Large intestine (tissue), 12 donors: ENCODE measurements around the gene BBS1. TPM values are rescaled to one million over a fixed set of nuclear protein-coding genes. Genes with fewer than 3 reads are reported as not detected.
"Not testable (repeated sequence)": the region's sequence is repeated elsewhere in the genome, so short reads cannot be mapped to it uniquely, and the experiment has no call there.

Source experiments
- DNase-seq, 2 donors: peaks; one replicate each; pipeline versions ENCODE4 v3.0.0 to v3.0.0-alpha.2; 2013
- H3K27ac ChIP-seq: one replicate; pipeline ENCODE4 v1.5.1; 2013; ENCODE audit warnings: low read length
- H3K27me3 ChIP-seq: 2 replicates; pipeline ENCODE4 v1.6.1; 2013; ENCODE audit warnings: low read length; ENCODE audit not compliant: control insufficient read depth, insufficient read depth
- H3K36me3 ChIP-seq: 2 replicates; pipeline ENCODE4 v1.6.1; 2013; ENCODE audit warnings: low read length; ENCODE audit not compliant: control insufficient read depth, insufficient read depth
- H3K4me1 ChIP-seq: one replicate; pipeline ENCODE4 v1.6.1; 2013; ENCODE audit warnings: low read length; ENCODE audit not compliant: control insufficient read depth, insufficient read depth
- H3K4me3 ChIP-seq: one replicate; pipeline ENCODE4 v1.5.1; 2013; ENCODE audit warnings: low read length
- H3K9me3 ChIP-seq: one replicate; pipeline ENCODE4 v1.6.1; 2013; ENCODE audit warnings: mild to moderate bottlenecking, low read depth, low read length, moderate library complexity; ENCODE audit not compliant: control insufficient read depth
- WGBS: methylation state at CpG from one replicate; pipeline ENCODE4 v1.1.5; 2013; ENCODE audit warnings: low lambda C conversion rate; ENCODE audit not compliant: insufficient coverage; 5-methylcytosine and 5-hydroxymethylcytosine counted together
- long read RNA-seq, 11 donors: transcript quantifications; one replicate each; lab custom pipeline, GENCODE V29; 2026
- polyA plus RNA-seq: library from polyadenylated mRNA; unstranded; fragments of 120-200 nt; gene quantifications from one replicate; pipeline ENCODE4 v1.2.1, GENCODE V29; 2013

The BBS1 gene
- polyA plus RNA-seq, result 40.8 TPM
- long read RNA-seq, donor 1, partial matches to known transcripts, result 0 of 11 reads
- long read RNA-seq, donor 1, other reads (novel, unspliced or antisense), result 7 of 11 reads
- long read RNA-seq, donor 2, partial matches to known transcripts, result 41 of 45 reads
- long read RNA-seq, donor 2, other reads (novel, unspliced or antisense), result 0 of 45 reads
- long read RNA-seq, donor 3, result 0 reads
- long read RNA-seq, donor 4, result 0 reads
- long read RNA-seq, donor 5, partial matches to known transcripts, result 0 of 4 reads
- long read RNA-seq, donor 5, other reads (novel, unspliced or antisense), result 0 of 4 reads
- long read RNA-seq, donor 6, partial matches to known transcripts, result 0 of 3 reads
- long read RNA-seq, donor 6, other reads (novel, unspliced or antisense), result 0 of 3 reads
- long read RNA-seq, donor 7, partial matches to known transcripts, result 0 of 12 reads
- long read RNA-seq, donor 7, other reads (novel, unspliced or antisense), result 7 of 12 reads
- long read RNA-seq, donor 8, partial matches to known transcripts, result 0 of 5 reads
- long read RNA-seq, donor 8, other reads (novel, unspliced or antisense), result 0 of 5 reads
- long read RNA-seq, donor 9, partial matches to known transcripts, result 5 of 27 reads
- long read RNA-seq, donor 9, other reads (novel, unspliced or antisense), result 20 of 27 reads
- long read RNA-seq, donor 10, partial matches to known transcripts, result 0 of 4 reads
- long read RNA-seq, donor 10, other reads (novel, unspliced or antisense), result 0 of 4 reads
- long read RNA-seq, donor 11, partial matches to known transcripts, result 0 of 4 reads
- long read RNA-seq, donor 11, other reads (novel, unspliced or antisense), result 0 of 4 reads

GRCh38 chr11:66510271-66510989 lies at the start of gene BBS1:
BBS1 (plus strand) TSS chr11:66510635; CDS start chr11:66510660, 25 bp downstream.
- no CpG with 5 or more reads among the region's 31 CpGs for WGBS
- Histone ChIP-seq H3K36me3 (peaks cover 21% of the 10 kb centered on the region), H3K9me3 (no peaks in the 10 kb centered on the region), H3K4me1 (peaks cover 7% of the 10 kb centered on the region), H3K27ac (peak within 1 kb of the TSS; percentile 9), H3K27me3 (no peaks in the 10 kb centered on the region), H3K4me3 (peak within 1 kb of the TSS; percentile 84)
- peak; percentile 71 to 85 for DNase-seq

- H3K27me3 ChIP-seq, result peaks cover 2% of the 10 kb centered on the region
- H3K4me3 ChIP-seq, result no peak overlapping the region
- DNase-seq, result no peak
- H3K4me1 ChIP-seq, result no peaks in the 10 kb centered on the region
- no peaks in the 10 kb centered on the region for H3K36me3 ChIP-seq
- H3K9me3 ChIP-seq, result peaks cover 9% of the 10 kb centered on the region
- no peak overlapping the region for H3K27ac ChIP-seq
Observed at GRCh38 chr11:66462010-66462409, 48.4 kb upstream of the BBS1 start.

GRCh38 chr11:66462911-66463310 lies 47.5 kb upstream of the BBS1 start:
- Histone ChIP-seq H3K4me3 (no peak overlapping the region), H3K4me1 (peaks cover 7% of the 10 kb centered on the region), H3K9me3 (peaks cover 9% of the 10 kb centered on the region), H3K27me3 (peaks cover 2% of the 10 kb centered on the region), H3K27ac (no peak overlapping the region), H3K36me3 (no peaks in the 10 kb centered on the region)
- DNase-seq, result no peak
- WGBS, result 80% methylated on average over 1 of the region's 3 CpGs

- H3K36me3 ChIP-seq, H3K27ac ChIP-seq, H3K9me3 ChIP-seq, H3K4me3 ChIP-seq, H3K4me1 ChIP-seq, H3K27me3 ChIP-seq, DNase-seq: not testable (repeated sequence)
- no CpG with 5 or more reads among the region's 5 CpGs for WGBS
Observed at GRCh38 chr11:66464116-66464515, 46.3 kb upstream of the BBS1 start.

- WGBS, result no CpG with 5 or more reads among the region's 1 CpG
- Histone ChIP-seq H3K9me3 (peaks cover 9% of the 10 kb centered on the region), H3K27me3 (peaks cover 2% of the 10 kb centered on the region), H3K27ac (no peak overlapping the region), H3K4me1 (peaks cover 8% of the 10 kb centered on the region), H3K36me3 (no peaks in the 10 kb centered on the region), H3K4me3 (no peak overlapping the region)
- no peak for DNase-seq
Observed at GRCh38 chr11:66464916-66465315, 45.5 kb upstream of the BBS1 start.

- peak overlapping the region; percentile 81 for H3K4me3 ChIP-seq
- H3K27ac ChIP-seq, result no peak overlapping the region
- no peak for DNase-seq
- 80% methylated on average over 1 of the region's 19 CpGs for WGBS
- H3K4me1 ChIP-seq, result peaks cover 8% of the 10 kb centered on the region
- H3K36me3 ChIP-seq, result no peaks in the 10 kb centered on the region
- peaks cover 2% of the 10 kb centered on the region for H3K27me3 ChIP-seq
- peaks cover 9% of the 10 kb centered on the region for H3K9me3 ChIP-seq
Observed at GRCh38 chr11:66465373-66466224, 44.8 kb upstream of the BBS1 start.

- H3K27ac ChIP-seq, result peak within 1 kb of the TSS; percentile 39
Observed at GRCh38 chr11:66466225-66467033, 44.0 kb upstream of the BBS1 start, which contains the start of gene PELI3. PELI3 (plus strand) TSS chr11:66466905; CDS start chr11:66468129, 1,224 bp downstream.

GRCh38 chr11:66467034-66467659 lies 43.3 kb upstream of the BBS1 start:
- DNase-seq, result peak; percentile 25 to 57
- WGBS, result 17% methylated on average over 1 of the region's 72 CpGs
- H3K4me1 ChIP-seq, result peaks cover 8% of the 10 kb centered on the region

More at GRCh38 chr11:66466225-66467033, 44.0 kb upstream of the BBS1 start, which contains the start of gene PELI3:
- DNase-seq, result peak; percentile 88 to 93
- WGBS, result no CpG with 5 or more reads among the region's 63 CpGs
- Histone ChIP-seq H3K27me3 (peaks cover 2% of the 10 kb centered on the region), H3K9me3 (peaks cover 4% of the 10 kb centered on the region), H3K4me1 (peaks cover 8% of the 10 kb centered on the region), H3K4me3 (peak within 1 kb of the TSS; percentile 81), H3K36me3 (no peaks in the 10 kb centered on the region)

GRCh38 chr11:66467756-66468155 lies 42.7 kb upstream of the BBS1 start:
- WGBS, result no CpG with 5 or more reads among the region's 6 CpGs
- DNase-seq, result peak in 1 of 2 donors; percentile 49
- peaks cover 8% of the 10 kb centered on the region for H3K4me1 ChIP-seq
- H3K36me3 ChIP-seq, result peaks cover 5% of the 10 kb centered on the region
- H3K4me3 ChIP-seq, result peak overlapping the region; percentile 51
- H3K27ac ChIP-seq, result no peak overlapping the region
- H3K9me3 ChIP-seq, result peaks cover 4% of the 10 kb centered on the region
- peaks cover 2% of the 10 kb centered on the region for H3K27me3 ChIP-seq

More at GRCh38 chr11:66467034-66467659, 43.3 kb upstream of the BBS1 start:
- H3K36me3 ChIP-seq, result no peaks in the 10 kb centered on the region
- H3K9me3 ChIP-seq, result peaks cover 4% of the 10 kb centered on the region
- H3K4me3 ChIP-seq, result peak overlapping the region; percentile 51
- H3K27me3 ChIP-seq, result peaks cover 2% of the 10 kb centered on the region
- H3K27ac ChIP-seq, result no peak overlapping the region
